ENCODE measurements around the gene PTPMT1. TPM values are rescaled to one million over a fixed set of nuclear protein-coding genes. Genes with fewer than 3 reads are reported as not detected.
A peak's percentile ranks its signal among the peaks of the same experiment; 100 is the strongest.
"Not testable (repeated sequence)": the region's sequence is repeated elsewhere in the genome, so short reads cannot be mapped to it uniquely, and the experiment has no call there.

PTPMT1 gene
- total and polyA plus RNA-seq, 2 experiments from 2014 or later = 78.4 to 90.2 TPM

DNA sequence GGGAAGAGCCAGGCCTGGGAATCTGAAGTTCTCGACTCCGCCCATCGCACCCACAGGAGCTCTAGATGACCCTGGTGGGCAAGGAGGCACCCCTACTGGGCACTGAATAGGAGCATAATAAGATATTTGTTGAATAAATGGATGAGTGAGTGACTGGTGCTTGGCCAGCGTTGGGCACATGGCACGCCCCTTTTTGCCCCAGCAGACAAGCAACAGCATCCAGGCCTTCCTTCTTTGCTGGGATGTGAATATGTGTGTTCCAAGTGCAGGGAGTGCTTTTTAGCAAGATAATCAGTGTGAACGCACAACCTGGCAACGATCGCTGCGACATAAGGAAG, 12.0 kb upstream of the PTPMT1 start:
- in situ Hi-C loops (cut with MboI) = no loop called here
- Histone ChIP-seq H3K4me1 (ENCODE audit: insufficient read depth) (peaks cover 13% of the 10 kb centered on the region), H3K27me3 (replicated peaks; ENCODE audit: insufficient read depth) (no peaks in the 10 kb centered on the region), H3K79me2 (ENCODE audit: insufficient read depth) (peaks cover 44% of the 10 kb centered on the region), H2AFZ (peak overlapping the region; percentile 91), H3K36me3 (ENCODE audit: low read depth) (no peaks in the 10 kb centered on the region), H3K9ac (peak overlapping the region; percentile 70), H3K4me2 (ENCODE audit: unreplicated experiment) (peak overlapping the region; percentile 85), H3K9me2 (ENCODE audit: insufficient read depth) (no peaks in the 10 kb centered on the region), H3K9me3 (ENCODE audit: low read depth) (no peaks in the 10 kb centered on the region), H3F3A (ENCODE audit: insufficient read depth) (peaks cover 22% of the 10 kb centered on the region), H3K4me3 (peak overlapping the region; percentile 97), H3K27ac (peak overlapping the region; percentile 11; the same call in 1 of the 2 replicates), H4K20me1 (ENCODE audit: insufficient read depth) (peaks cover 7% of the 10 kb centered on the region; the same call in 1 of the 2 replicates)
- peak; percentile 68 for DNase-seq
- no peak for TF ChIP-seq EZH2phosphoT487 (IDR thresholded peaks at IDR 0.05; ENCODE audit: insufficient read depth, low read depth)
- no peak for TF ChIP-seq EZH2 (IDR thresholded peaks at IDR 0.05; ENCODE audit: insufficient read depth, poor library complexity, severe bottlenecking)
- WGBS, 2 experiments (ENCODE audit: low coverage in 1 of 2, low lambda C conversion rate in 2 of 2, missing lambda C conversion rate in 2 of 2) = 4 to 6% methylated on average over 9 of the region's 9 CpGs

DNA sequence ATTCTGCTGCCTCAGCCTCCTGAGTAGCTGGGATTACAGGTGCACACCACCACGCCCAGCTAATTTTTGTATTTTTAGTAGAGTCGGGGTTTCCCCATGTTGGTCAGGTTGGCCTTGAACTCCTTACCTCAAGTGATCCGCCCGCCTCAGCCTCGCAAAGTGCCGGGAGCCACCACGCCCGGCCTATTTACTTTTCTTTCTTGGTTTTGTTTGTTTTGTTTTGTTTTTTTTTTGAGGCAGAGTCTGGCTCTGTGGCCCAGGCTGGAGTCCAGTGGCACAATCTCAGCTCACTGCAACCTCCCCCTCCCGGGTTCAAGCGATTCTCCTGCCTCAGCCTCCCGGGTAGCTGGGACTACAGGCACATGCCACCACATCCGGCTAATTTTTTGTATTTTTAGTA, 8.4 kb upstream of the PTPMT1 start:
- DNase-seq; H3K27me3 ChIP-seq (replicated peaks; ENCODE audit: insufficient read depth); in situ Hi-C loops (cut with MboI); H3K27ac ChIP-seq; H3K9me3 ChIP-seq (ENCODE audit: low read depth); H3K79me2 ChIP-seq (ENCODE audit: insufficient read depth); H3K4me1 ChIP-seq (ENCODE audit: insufficient read depth); H4K20me1 ChIP-seq (ENCODE audit: insufficient read depth); H3K36me3 ChIP-seq (ENCODE audit: low read depth); H3K9me2 ChIP-seq (ENCODE audit: insufficient read depth); H3K9ac ChIP-seq; H2AFZ ChIP-seq; H3K4me2 ChIP-seq (ENCODE audit: unreplicated experiment); H3K4me3 ChIP-seq: not testable (repeated sequence)
- peaks cover 10% of the 10 kb centered on the region for H3F3A ChIP-seq (ENCODE audit: insufficient read depth)
- 96 to 97% methylated on average over 12 of the region's 12 CpGs for WGBS, 2 experiments (ENCODE audit: low coverage in 1 of 2, low lambda C conversion rate in 2 of 2, missing lambda C conversion rate in 2 of 2)

GRCh38 chr11:47558695-47559094, 6.7 kb upstream of the PTPMT1 start:
- 96 to 100% methylated on average over 1 of the region's 1 CpG for WGBS, 2 experiments (ENCODE audit: low coverage in 1 of 2, low lambda C conversion rate in 2 of 2, missing lambda C conversion rate in 2 of 2)

GRCh38 chr11:47560426-47560825, 5.0 kb upstream of the PTPMT1 start:
- no peak overlapping the region for H3K4me3 ChIP-seq
- H3K9me3 ChIP-seq (ENCODE audit: low read depth) = no peaks in the 10 kb centered on the region
- H3K9me2 ChIP-seq (ENCODE audit: insufficient read depth) = no peaks in the 10 kb centered on the region
- H3K9ac ChIP-seq = no peak overlapping the region
- no peaks in the 10 kb centered on the region for H3K36me3 ChIP-seq (ENCODE audit: low read depth)
- no peak overlapping the region for H2AFZ ChIP-seq
- H3K27ac ChIP-seq = no peak overlapping the region
- H3K4me2 ChIP-seq (ENCODE audit: unreplicated experiment) = no peak overlapping the region
- H3K79me2 ChIP-seq (ENCODE audit: insufficient read depth) = no peaks in the 10 kb centered on the region
- DNase-seq = peak; percentile 47
- H3K27me3 ChIP-seq (replicated peaks; ENCODE audit: insufficient read depth) = no peaks in the 10 kb centered on the region
- H3F3A ChIP-seq (ENCODE audit: insufficient read depth) = no peaks in the 10 kb centered on the region
- 0 out of 2 replicates have a peak, but pooled peaks cover 3% of the 10 kb centered on the region for H3K4me1 ChIP-seq (ENCODE audit: insufficient read depth)
- no peaks in the 10 kb centered on the region for H4K20me1 ChIP-seq (ENCODE audit: insufficient read depth)
- no peak for TF ChIP-seq EZH2phosphoT487 (IDR thresholded peaks at IDR 0.05; ENCODE audit: insufficient read depth, low read depth)
- TF ChIP-seq EZH2 (IDR thresholded peaks at IDR 0.05; ENCODE audit: insufficient read depth, poor library complexity, severe bottlenecking) = no peak
- 72 to 84% methylated on average over 2 of the region's 2 CpGs for WGBS, 2 experiments (ENCODE audit: low coverage in 1 of 2, low lambda C conversion rate in 2 of 2, missing lambda C conversion rate in 2 of 2)
- in situ Hi-C loops (cut with MboI) = no loop called here

More at GRCh38 chr11:47558695-47559094, 6.7 kb upstream of the PTPMT1 start:
- Histone ChIP-seq H3K9me2 (ENCODE audit: insufficient read depth) (no peaks in the 10 kb centered on the region), H3K27ac (no peak overlapping the region), H3K79me2 (ENCODE audit: insufficient read depth) (no peaks in the 10 kb centered on the region), H2AFZ (no peak overlapping the region), H3F3A (ENCODE audit: insufficient read depth) (peaks cover 8% of the 10 kb centered on the region), H3K9ac (no peak overlapping the region), H3K36me3 (ENCODE audit: low read depth) (no peaks in the 10 kb centered on the region), H3K4me2 (ENCODE audit: unreplicated experiment) (no peak overlapping the region), H4K20me1 (ENCODE audit: insufficient read depth) (no peaks in the 10 kb centered on the region), H3K9me3 (ENCODE audit: low read depth) (no peaks in the 10 kb centered on the region), H3K4me1 (ENCODE audit: insufficient read depth) (no peaks in the 10 kb centered on the region), H3K27me3 (replicated peaks; ENCODE audit: insufficient read depth) (no peaks in the 10 kb centered on the region), H3K4me3 (no peak overlapping the region)
- TF ChIP-seq EZH2 (IDR thresholded peaks at IDR 0.05; ENCODE audit: insufficient read depth, poor library complexity, severe bottlenecking) = no peak
- TF ChIP-seq EZH2phosphoT487 (IDR thresholded peaks at IDR 0.05; ENCODE audit: insufficient read depth, low read depth) = no peak
- DNase-seq = no peak
- in situ Hi-C loops (cut with MboI) = no loop called here

GRCh38 chr11:47562393-47562792, 3.0 kb upstream of the PTPMT1 start:
- H3K36me3 ChIP-seq (ENCODE audit: low read depth); H3K4me3 ChIP-seq; H3K27me3 ChIP-seq (replicated peaks; ENCODE audit: insufficient read depth); H3F3A ChIP-seq (ENCODE audit: insufficient read depth); H2AFZ ChIP-seq; H3K9ac ChIP-seq; H3K4me1 ChIP-seq (ENCODE audit: insufficient read depth); H3K27ac ChIP-seq; H3K4me2 ChIP-seq (ENCODE audit: unreplicated experiment); DNase-seq; H3K9me3 ChIP-seq (ENCODE audit: low read depth); in situ Hi-C loops (cut with MboI); H4K20me1 ChIP-seq (ENCODE audit: insufficient read depth); H3K9me2 ChIP-seq (ENCODE audit: insufficient read depth): not testable (repeated sequence)
- 95 to 98% methylated on average over 4 of the region's 4 CpGs for WGBS, 2 experiments (ENCODE audit: low coverage in 1 of 2, low lambda C conversion rate in 2 of 2, missing lambda C conversion rate in 2 of 2)
- peaks cover 18% of the 10 kb centered on the region for H3K79me2 ChIP-seq (ENCODE audit: insufficient read depth)

DNA sequence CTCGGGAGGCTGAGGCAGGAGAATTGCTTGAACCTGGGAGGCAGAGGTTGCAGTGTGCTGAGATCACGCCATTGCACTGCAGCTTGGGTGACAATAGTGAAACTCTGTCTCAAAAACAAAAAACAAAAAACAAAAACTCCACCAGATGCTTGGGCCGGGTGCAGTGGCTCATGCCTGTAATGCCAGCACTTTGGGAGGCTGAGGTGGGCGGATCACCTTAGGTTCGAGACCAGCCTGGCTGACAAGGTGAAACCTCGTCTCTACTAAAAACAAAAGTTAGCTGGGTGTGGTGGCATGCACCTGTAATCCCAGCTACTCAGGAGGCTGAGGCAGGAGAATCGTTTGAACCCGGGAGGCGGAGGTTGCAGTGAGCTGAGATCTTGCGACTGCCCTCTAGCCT, 1.0 kb upstream of the PTPMT1 start:
- H3K9me2 ChIP-seq (ENCODE audit: insufficient read depth); H3K36me3 ChIP-seq (ENCODE audit: low read depth); H3K27me3 ChIP-seq (replicated peaks; ENCODE audit: insufficient read depth); H3F3A ChIP-seq (ENCODE audit: insufficient read depth); DNase-seq; H3K4me1 ChIP-seq (ENCODE audit: insufficient read depth); H2AFZ ChIP-seq; H4K20me1 ChIP-seq (ENCODE audit: insufficient read depth); H3K9me3 ChIP-seq (ENCODE audit: low read depth); H3K27ac ChIP-seq; in situ Hi-C loops (cut with MboI): not testable (repeated sequence)
- Histone ChIP-seq H3K4me2 (ENCODE audit: unreplicated experiment) (peak overlapping the region; percentile 85), H3K9ac (peak overlapping the region; percentile 91), H3K79me2 (ENCODE audit: insufficient read depth) (peaks cover 38% of the 10 kb centered on the region), H3K4me3 (peak overlapping the region; percentile 89; the same call in 1 of the 2 replicates)
- WGBS, 2 experiments (ENCODE audit: low coverage in 1 of 2, low lambda C conversion rate in 2 of 2, missing lambda C conversion rate in 2 of 2) = 90 to 93% methylated on average over 9 to 10 of the region's 10 CpGs

Data from GM23248 (cell line).